ENCODE results near the gene CAMK2N1.

Gene CAMK2N1

GRCh38 chr1:20466273-20466672 lies 19.7 kb downstream of the CAMK2N1 start:
- no peak for TF ChIP-seq CTCF (IDR thresholded peaks at IDR 0.05; ENCODE audit: extremely low read depth, missing control alignments)
- no peak for DNase-seq (ENCODE audit: low spot score)

GRCh38 chr1:20465187-20465586 lies 20.8 kb downstream of the CAMK2N1 start:
- no peak for DNase-seq (ENCODE audit: low spot score)
- TF ChIP-seq CTCF (IDR thresholded peaks at IDR 0.05; ENCODE audit: extremely low read depth, missing control alignments), result no peak

GRCh38 chr1:20463502-20463901 lies 22.5 kb downstream of the CAMK2N1 start:
- no peak for TF ChIP-seq CTCF (IDR thresholded peaks at IDR 0.05; ENCODE audit: extremely low read depth, missing control alignments)
- DNase-seq (ENCODE audit: low spot score), result no peak

- TF ChIP-seq CTCF (IDR thresholded peaks at IDR 0.05; ENCODE audit: extremely low read depth, missing control alignments), result no peak
- DNase-seq (ENCODE audit: low spot score), result no peak
Measured at GRCh38 chr1:20462397-20462796, 23.6 kb downstream of the CAMK2N1 start.

GRCh38 chr1:20458717-20459116 lies 27.3 kb downstream of the CAMK2N1 start:
- DNase-seq (ENCODE audit: low spot score), result no peak
- TF ChIP-seq CTCF (IDR thresholded peaks at IDR 0.05; ENCODE audit: extremely low read depth, missing control alignments), result no peak

GRCh38 chr1:20454004-20454403 lies 32.0 kb downstream of the CAMK2N1 start:
- no peak for TF ChIP-seq CTCF (IDR thresholded peaks at IDR 0.05; ENCODE audit: extremely low read depth, missing control alignments)
- no peak for DNase-seq (ENCODE audit: low spot score)

GRCh38 chr1:20449735-20450311 lies 36.2 kb downstream of the CAMK2N1 start:
- TF ChIP-seq CTCF (IDR thresholded peaks at IDR 0.05; ENCODE audit: extremely low read depth, missing control alignments), result no peak
- no peak for DNase-seq (ENCODE audit: low spot score)

Measured in GM20000 (cell line).